Osteocyte (in vitro differentiated cells): ENCODE data around the gene SH3PXD2A. TPM values are rescaled to one million over a fixed set of nuclear protein-coding genes. Genes with fewer than 3 reads are reported as not detected.

Experiments used
- DNase-seq: peaks from one replicate; pipeline ENCODE4 v3.0.0; 2021; ENCODE audit warnings: mixed read lengths; ENCODE audit not compliant: unreplicated experiment; ENCODE audit errors: extremely low spot score
- H3K27ac Mint-ChIP-seq: one replicate; pipeline ENCODE4 v1.8.0; 2021; ENCODE audit warnings: mild to moderate bottlenecking, mixed read lengths; ENCODE audit not compliant: unreplicated experiment
- H3K27me3 Mint-ChIP-seq: one replicate; pipeline ENCODE4 v1.8.0; 2021; ENCODE audit warnings: mixed read lengths; ENCODE audit not compliant: unreplicated experiment
- H3K36me3 Mint-ChIP-seq: one replicate; pipeline ENCODE4 v1.8.0; 2021; ENCODE audit warnings: mixed read lengths; ENCODE audit not compliant: unreplicated experiment
- H3K4me1 Mint-ChIP-seq: one replicate; pipeline ENCODE4 v1.8.0; 2021; ENCODE audit warnings: mixed read lengths; ENCODE audit not compliant: unreplicated experiment
- H3K4me3 Mint-ChIP-seq: one replicate; pipeline ENCODE4 v1.8.0; 2021; ENCODE audit warnings: mild to moderate bottlenecking, moderate library complexity, mixed read lengths; ENCODE audit not compliant: unreplicated experiment
- H3K9me3 Mint-ChIP-seq: one replicate; pipeline ENCODE4 v1.8.0; 2021; ENCODE audit warnings: mixed read lengths; ENCODE audit not compliant: unreplicated experiment
- total RNA-seq: library from RNA; stranded (reverse); gene quantifications from 2 replicates; pipeline ENCODE4 v1.2.1, GENCODE V29; 2021
- TF ChIP-seq, protein P1 (sequence below): fragments of 200-600 bp; sonication (generic); IDR thresholded peaks from 2 replicates; pipeline ENCODE4 v1.5.0; 2021; ENCODE audit warnings: antibody characterized with exemption, mild to moderate bottlenecking, moderate library complexity

The SH3PXD2A gene
- total RNA-seq, 1 donor from 2014 or later: 43.0 TPM

DNA sequence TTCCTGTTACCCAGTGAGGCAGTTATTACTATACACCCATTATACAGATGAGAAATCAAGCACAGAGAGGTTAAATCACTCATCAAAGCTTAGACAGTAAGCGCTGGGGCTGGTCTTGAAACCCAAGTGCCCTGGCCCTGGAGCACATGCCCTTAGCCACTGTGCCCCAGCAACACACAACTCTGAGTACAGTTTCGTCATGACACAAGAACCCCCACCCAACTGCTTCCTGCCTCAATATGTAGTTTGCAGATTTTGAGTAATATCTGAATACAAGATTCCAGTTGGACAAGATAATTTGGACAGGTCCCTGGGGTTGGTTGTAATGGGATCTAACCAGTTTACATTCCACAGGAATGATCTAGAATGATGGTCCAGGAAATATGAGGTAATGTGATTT lies 62.8 kb downstream of the SH3PXD2A start:
- Mint-ChIP-seq H3K4me3 (no peak overlapping the region), H3K27ac (no peak overlapping the region), H3K36me3 (no peaks in the 10 kb centered on the region), H3K4me1 (no peaks in the 10 kb centered on the region), H3K9me3 (no peaks in the 10 kb centered on the region), H3K27me3 (peaks cover 2% of the 10 kb centered on the region)
- TF ChIP-seq, protein P1, sequence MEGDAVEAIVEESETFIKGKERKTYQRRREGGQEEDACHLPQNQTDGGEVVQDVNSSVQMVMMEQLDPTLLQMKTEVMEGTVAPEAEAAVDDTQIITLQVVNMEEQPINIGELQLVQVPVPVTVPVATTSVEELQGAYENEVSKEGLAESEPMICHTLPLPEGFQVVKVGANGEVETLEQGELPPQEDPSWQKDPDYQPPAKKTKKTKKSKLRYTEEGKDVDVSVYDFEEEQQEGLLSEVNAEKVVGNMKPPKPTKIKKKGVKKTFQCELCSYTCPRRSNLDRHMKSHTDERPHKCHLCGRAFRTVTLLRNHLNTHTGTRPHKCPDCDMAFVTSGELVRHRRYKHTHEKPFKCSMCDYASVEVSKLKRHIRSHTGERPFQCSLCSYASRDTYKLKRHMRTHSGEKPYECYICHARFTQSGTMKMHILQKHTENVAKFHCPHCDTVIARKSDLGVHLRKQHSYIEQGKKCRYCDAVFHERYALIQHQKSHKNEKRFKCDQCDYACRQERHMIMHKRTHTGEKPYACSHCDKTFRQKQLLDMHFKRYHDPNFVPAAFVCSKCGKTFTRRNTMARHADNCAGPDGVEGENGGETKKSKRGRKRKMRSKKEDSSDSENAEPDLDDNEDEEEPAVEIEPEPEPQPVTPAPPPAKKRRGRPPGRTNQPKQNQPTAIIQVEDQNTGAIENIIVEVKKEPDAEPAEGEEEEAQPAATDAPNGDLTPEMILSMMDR: no peak
- no peak for DNase-seq

DNA sequence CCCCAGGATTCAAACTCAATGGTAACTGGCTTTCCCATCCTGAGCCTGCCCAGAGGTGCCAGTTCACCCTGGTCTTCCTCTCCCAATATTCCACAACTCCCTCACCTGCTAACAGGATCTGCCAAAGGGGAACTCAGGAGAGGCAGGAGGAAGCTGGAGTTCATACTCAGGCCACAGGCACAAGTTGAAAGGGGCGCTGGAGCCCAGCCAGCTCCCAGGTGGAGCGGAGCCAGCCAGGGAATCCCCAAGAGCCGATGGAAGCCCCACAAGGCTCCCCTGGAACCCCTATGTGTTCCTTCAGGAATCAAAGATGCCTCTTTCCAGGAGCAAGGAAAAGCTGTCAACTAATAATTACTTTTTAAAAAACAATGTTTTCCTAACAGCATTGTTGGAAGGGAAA lies 63.5 kb downstream of the SH3PXD2A start:
- H3K4me3 Mint-ChIP-seq: no peak overlapping the region
- TF ChIP-seq, protein P1: no peak
- no peak for DNase-seq
- no peak overlapping the region for H3K27ac Mint-ChIP-seq
- no peaks in the 10 kb centered on the region for H3K4me1 Mint-ChIP-seq
- no peaks in the 10 kb centered on the region for H3K36me3 Mint-ChIP-seq
- peaks cover 2% of the 10 kb centered on the region for H3K27me3 Mint-ChIP-seq
- no peaks in the 10 kb centered on the region for H3K9me3 Mint-ChIP-seq

DNA sequence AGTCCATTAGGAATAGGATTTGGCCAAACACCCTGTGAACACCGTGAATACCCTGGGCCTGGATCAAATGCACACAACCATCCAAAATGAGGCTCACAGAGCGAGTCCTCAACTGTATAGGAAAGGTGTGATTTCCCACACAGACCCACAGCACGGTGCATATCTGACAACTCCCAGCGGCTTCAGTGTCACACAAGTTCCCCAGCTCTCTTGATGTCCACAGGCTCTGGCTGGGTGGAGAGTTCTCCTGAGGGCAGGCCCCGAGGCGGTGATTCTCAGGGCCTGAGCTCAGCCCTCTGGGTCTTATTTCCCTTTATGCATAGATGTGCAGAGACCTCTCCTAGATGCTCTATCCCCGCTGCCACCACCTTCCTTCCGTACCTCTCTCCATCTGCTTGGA lies 64.1 kb downstream of the SH3PXD2A start:
- no peaks in the 10 kb centered on the region for H3K36me3 Mint-ChIP-seq
- no peak overlapping the region for H3K27ac Mint-ChIP-seq
- TF ChIP-seq, protein P1: no peak
- H3K4me3 Mint-ChIP-seq: no peak overlapping the region
- peaks cover 2% of the 10 kb centered on the region for H3K27me3 Mint-ChIP-seq
- no peaks in the 10 kb centered on the region for H3K4me1 Mint-ChIP-seq
- no peak for DNase-seq
- H3K9me3 Mint-ChIP-seq: no peaks in the 10 kb centered on the region

DNA sequence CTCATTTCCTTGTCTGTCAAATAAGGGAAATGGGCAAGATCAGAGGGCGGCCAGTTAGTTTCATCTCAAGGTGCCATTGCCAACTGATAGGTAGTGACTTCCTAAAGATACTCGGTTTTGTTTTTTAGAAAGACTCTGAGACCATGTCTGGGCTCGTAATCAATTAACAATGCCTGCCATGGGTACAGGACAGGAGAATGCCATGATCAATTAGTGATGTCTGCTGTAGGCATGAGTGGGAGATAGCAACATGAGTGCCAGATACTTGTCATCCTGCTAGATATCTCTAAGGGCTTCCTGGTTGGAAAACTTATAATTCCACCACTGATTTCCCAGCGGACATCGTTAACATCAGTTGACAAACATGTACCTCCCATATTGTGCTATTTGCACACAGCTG lies 64.8 kb downstream of the SH3PXD2A start:
- no peak for DNase-seq
- no peaks in the 10 kb centered on the region for H3K4me1 Mint-ChIP-seq
- peaks cover 4% of the 10 kb centered on the region for H3K27me3 Mint-ChIP-seq
- no peaks in the 10 kb centered on the region for H3K9me3 Mint-ChIP-seq
- H3K4me3 Mint-ChIP-seq: no peak overlapping the region
- TF ChIP-seq, protein P1: no peak
- H3K27ac Mint-ChIP-seq: no peak overlapping the region
- no peaks in the 10 kb centered on the region for H3K36me3 Mint-ChIP-seq

DNA sequence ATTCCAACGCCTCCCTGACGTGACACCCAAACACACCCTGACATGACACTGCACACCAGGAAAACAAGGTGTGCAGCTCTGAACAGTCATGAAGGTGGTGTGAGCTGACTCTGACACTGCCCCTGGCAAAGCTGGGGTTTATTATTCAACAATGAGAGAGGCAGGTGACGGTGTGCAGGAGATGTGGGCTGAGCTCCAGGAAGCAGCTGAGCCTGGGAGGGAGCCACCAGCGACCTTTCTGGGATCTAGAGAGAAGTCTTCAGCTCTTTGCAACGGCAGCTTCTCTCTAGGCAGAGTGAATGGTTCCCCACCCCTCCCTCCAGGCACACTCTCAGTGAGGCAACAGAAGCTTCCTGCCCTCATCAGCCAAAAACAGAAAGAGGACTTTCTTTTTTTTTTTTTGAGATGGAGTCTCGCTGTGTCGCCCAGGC lies 65.6 kb downstream of the SH3PXD2A start:
- TF ChIP-seq, protein P1: no peak
- no peaks in the 10 kb centered on the region for H3K4me1 Mint-ChIP-seq
- DNase-seq: no peak
- H3K27me3 Mint-ChIP-seq: peaks cover 12% of the 10 kb centered on the region
- no peaks in the 10 kb centered on the region for H3K36me3 Mint-ChIP-seq
- H3K9me3 Mint-ChIP-seq: no peaks in the 10 kb centered on the region
- no peak overlapping the region for H3K4me3 Mint-ChIP-seq
- H3K27ac Mint-ChIP-seq: no peak overlapping the region
